Measurements from ENCODE around the gene SOX6.
"Not testable (repeated sequence)": the region's sequence is repeated elsewhere in the genome, so short reads cannot be mapped to it uniquely, and the experiment has no call there.

SOX6 gene

DNA sequence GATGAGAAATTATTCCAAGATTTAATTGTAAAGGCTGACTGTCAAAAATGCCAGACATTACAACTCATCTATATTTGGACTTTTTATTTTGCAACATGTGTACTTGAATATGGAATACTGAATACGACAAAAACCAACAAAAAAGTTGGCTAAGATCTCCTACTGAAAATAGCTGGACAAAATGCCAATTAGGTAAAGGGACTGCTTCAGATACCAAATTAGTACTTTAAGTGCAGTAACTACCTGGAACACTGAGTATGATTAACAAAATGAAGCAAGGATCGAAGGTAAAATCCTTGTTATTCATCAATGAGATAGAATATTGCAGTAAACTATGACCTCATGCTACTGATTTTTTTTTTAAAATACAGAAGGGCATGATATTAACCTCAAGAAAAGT is 173.8 kb downstream of the SOX6 start:
- no peak for DNase-seq

DNA sequence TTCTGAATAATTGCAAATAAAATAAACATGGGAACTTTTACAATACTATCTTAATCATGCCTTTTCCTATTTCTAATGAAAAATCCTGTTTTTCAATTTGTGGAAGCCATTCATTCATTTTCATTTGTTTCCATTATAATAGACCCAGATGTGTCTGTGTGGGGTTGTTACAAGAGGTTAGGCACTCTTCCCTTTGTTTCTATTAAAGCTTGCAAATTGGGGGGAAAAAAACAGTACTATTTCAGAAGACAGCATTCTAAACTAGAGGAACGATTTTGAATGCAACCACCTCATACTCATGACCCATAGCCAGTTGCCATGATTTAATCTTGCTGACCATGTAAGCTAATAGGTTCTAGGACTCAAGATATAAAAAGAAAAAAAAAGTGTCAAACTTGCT is 175.5 kb downstream of the SOX6 start:
- no peak for DNase-seq

DNA sequence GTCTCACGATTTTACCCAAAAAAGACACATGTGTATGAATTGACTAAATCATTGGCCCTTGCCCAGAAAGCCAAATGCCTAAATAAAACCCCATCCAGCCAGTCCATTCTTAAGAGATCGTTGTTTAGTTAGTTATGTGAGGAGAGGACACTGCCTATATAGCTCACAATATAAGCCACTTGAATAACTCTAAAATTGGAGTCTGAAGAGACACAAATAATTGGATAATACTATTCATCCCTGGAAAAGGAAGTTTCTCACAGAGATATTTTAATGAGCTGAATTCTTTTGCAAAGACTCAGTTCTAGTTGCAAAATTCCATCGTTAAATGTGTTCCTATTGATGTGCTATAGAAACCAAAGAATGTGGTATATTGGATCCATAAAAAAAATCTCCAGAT is 176.7 kb downstream of the SOX6 start:
- no peak for DNase-seq

DNA sequence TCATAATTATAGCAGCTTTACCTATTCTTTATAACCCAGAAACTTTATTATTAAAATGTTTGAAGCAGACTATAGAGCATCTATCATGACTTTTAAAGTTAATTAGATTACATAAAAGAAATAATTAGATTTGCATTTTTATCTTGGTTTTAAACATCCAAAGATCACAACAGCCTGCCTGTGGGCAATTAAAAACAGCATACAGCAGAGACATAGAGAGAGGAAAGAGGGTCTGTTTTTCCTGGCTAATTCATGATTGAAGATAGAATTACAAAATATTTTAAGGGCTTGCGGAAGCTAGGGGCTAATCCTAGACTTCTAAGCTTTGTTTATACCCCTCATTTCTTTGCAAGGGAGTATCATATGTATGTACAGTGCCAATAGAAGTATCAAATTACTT is 178.1 kb downstream of the SOX6 start:
- no peak for DNase-seq

DNA sequence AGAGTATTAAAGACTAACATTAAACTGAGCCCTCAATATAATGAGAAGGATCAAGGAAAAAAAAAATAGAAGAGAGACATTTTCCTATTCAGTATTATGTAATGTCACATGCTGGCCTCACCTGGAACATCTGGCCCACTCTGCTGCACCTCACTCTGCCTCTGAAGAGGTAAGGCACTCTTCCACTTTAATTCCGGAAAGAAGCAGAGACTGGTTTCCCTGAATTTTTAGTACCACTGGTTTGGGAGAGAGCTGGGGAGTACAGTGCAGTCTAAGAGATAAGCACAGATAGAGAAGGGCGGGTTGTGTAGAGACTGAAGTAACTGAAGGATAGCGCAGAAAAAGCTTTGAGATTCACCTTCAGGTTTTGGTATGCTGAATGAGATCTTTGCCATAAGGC is 178.7 kb downstream of the SOX6 start:
- no peak for DNase-seq

DNA sequence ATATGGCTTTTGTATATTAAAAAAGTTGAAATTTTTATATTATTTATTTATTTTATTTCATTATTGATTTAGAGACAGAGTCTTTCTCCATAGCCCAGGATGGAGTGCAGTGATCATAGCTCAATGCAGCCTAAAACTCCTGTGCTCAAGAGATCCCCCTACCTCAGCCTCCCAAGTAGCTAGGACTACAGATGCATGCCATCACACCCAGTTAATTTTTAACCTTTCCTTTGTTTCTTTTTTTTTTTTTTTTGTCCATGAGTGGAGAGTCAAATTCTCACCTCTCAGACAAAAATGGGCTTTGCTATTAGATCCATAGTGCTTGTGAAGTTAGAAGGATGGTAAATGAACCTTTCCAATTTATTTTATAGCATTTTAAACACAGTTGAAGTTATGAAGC is 182.5 kb downstream of the SOX6 start:
- DNase-seq: no peak

- DNase-seq: no peak
Observed at GRCh38 chr11:16171882-16172281, 184.5 kb downstream of the SOX6 start.

DNA sequence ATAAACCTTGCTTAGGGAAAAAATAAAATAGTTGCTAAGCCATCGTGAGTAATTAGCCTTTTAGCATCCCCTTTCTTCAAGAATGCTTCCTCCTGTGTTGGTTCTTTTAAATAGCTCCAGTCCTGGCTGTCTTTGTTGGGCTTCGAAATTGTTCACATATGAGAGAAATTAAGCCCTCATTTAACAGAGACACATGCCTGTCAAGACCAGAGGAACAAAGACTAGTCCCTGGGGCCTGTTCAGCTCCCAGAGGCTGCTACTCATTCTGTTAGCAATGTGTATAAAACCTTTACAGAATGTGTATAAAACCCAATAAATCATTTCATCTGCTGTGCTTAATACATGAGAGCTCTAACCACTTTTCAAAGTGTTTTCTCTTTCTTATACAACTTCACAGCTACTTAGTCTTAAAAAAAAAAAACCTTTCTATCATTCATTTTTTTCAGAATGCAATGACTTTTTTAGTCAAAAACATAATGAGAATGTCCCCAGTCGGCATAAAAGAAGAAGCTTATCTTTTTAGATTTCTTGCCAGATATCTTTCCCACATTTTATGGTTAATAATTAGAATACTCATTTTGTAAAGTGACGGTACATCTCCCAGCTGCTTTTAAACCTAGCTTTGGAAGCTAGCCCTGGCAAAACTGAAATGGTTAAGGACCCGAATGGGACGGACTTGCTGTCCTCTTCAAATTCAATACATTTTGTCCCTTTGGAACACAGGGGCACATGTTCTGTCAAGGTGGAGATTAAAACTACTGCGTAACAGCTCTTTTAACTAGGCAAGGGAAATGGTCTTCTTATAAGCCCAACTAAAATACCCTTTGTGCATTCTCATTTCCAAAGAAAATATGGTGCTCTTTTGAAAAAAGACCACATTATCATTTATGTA is 186.1 kb downstream of the SOX6 start:
- DNase-seq: no peak

DNA sequence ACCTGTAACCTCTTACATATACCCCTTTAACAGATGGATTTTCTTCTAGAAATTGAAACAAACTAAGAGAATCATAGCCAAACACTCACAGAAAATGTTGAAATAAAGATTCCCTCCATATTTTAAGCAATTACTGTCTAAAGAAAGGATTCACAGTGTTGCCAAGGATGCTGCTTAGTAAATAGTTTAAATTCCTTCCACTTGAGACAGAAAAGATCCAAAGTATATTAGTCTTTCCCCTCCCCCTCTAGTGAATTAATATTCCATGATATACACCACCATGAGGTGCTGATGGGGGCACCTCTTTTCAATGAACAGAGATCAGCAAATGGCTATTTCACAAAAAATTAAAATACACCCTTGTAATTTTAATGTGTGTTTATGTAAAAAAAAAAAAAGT is 186.8 kb downstream of the SOX6 start:
- no peak for DNase-seq

DNA sequence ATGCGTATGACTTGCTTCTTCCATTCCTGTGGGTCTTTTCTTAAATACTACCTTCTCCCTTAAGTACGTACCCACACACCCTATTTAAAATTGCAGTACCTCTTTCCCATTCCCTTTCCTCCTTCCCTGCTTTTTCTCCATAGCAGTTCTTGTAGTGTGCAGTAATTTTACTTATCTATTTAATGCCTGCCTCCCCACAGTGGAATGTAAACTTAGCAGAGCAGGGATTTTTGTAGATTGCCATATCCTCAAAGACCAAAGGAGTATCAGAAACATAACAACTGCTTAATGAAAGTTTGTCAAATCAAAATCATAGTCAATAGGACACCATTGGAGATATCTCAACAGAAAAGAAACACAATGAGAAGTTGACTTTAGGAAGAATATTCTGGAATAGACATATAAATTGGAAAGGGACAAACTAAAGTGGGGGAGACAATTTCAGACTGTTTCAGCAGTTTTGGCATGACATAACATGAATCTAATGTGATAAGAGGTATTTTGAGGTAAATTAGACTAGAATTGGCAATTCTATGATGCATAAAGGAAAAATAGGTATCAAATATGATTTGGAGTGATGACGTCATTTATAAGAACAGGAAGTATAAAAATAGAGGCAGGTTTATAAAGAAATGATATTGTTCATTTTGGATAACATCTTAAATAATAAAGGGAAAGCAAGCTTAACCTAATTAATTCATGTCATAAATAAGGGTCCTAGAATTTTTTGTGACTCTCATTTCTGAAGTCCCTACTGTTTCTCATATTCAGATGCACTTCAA is 188.4 kb downstream of the SOX6 start:
- DNase-seq: no peak

GRCh38 chr11:16166571-16166970 is 189.8 kb downstream of the SOX6 start:
- DNase-seq: no peak

DNA sequence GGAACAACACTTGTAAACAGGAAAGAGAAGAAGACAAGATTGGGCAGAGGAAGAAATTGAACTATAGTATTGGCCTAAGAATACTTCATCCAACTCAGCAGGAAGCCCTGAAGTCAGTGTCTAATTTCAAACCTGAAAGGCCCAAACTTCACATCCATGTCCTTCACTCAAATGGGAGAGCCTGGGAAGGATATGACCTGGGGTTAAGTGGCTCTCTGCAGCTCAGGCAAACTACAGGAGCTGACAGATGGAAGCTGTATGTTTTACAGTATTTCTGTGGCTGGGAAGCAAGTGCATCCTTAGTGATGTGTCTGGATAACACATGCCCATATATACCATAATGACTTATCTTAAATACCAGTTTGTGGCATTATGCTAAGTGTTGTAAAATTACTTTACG is 196.2 kb downstream of the SOX6 start:
- DNase-seq: no peak

GRCh38 chr11:16158426-16158994 is 197.8 kb downstream of the SOX6 start:
- no peak for DNase-seq

- no peak for DNase-seq
Observed at GRCh38 chr11:16157327-16157726, 199.0 kb downstream of the SOX6 start.

GRCh38 chr11:16155448-16155847 is 200.9 kb downstream of the SOX6 start:
- DNase-seq: no peak

DNA sequence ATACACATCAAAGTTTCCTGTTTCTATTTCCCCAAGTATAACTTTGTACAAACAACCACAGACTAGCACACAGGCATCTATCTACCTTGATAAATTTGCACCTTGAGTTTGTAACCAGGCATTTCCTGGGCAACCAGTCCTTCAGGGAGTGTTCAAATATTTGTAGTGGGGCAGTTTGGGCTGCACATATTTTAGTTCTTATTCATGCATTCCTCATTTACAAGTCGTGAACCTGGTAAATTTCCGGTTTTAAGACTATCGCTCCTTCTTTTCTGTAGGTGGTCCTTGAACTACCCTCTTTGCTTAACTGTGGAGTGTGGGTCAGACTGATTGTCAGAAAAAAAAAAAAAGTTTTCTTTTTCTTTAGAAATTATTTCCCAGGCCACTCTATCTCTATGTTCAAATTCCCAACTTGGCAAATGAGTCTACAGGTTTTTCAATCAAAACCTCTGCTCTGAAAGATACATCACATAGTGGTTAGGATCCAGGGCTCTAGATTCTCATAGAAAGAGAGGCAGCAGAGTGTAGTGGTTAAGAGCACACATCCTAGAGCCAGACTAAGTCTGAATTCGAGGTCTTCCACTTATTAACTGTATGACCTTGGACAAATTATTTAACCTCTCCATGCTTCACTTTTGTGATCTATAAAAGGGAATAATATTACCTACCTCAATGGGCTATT is 201.5 kb downstream of the SOX6 start:
- no peak for DNase-seq

GRCh38 chr11:16153951-16154350 is 202.4 kb downstream of the SOX6 start:
- no peak for DNase-seq

DNA sequence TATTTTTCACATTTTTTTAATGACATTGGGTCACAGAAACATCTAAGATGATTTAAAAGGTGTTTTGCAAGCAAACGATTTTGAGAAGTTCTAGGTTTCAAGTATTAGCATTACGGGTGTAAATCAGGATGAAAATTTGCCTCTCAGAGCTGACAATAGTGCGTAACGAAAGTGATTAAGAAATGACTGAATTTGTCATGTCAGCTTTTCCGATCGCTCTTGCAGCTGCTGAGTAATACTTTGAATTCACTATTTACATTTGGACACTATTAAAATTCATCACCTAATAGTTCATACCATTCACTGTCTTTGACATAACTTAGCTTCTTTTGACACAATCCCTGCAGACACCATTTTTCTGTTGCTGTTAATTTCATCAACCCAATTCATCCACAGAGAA is 205.2 kb downstream of the SOX6 start:
- no peak for DNase-seq

- no peak for DNase-seq
Observed at GRCh38 chr11:16149476-16149875, 206.9 kb downstream of the SOX6 start.

- no peak for DNase-seq
Observed at GRCh38 chr11:16148301-16148931, 207.9 kb downstream of the SOX6 start.

- not testable (repeated sequence) for DNase-seq
Observed at GRCh38 chr11:16146980-16147379, 209.4 kb downstream of the SOX6 start.

- not testable (repeated sequence) for DNase-seq
Observed at GRCh38 chr11:16141614-16142013, 214.7 kb downstream of the SOX6 start.

GRCh38 chr11:16141162-16141561 is 215.2 kb downstream of the SOX6 start:
- not testable (repeated sequence) for DNase-seq
